ENCODE results near the gene NMNAT2.

Gene NMNAT2

GRCh38 chr1:183385340-183386144 lies 32.6 kb downstream of the NMNAT2 start:
- H3K18ac ChIP-seq (ENCODE audit: low read length) = no peak overlapping the region
- no peak overlapping the region for H3K14ac ChIP-seq (ENCODE audit: low read length)
- H2BK120ac ChIP-seq (ENCODE audit: low read depth, low read length) = no peak overlapping the region
- H3K79me1 ChIP-seq (ENCODE audit: low read depth, low read length) = no peaks in the 10 kb centered on the region
- H4K91ac ChIP-seq (ENCODE audit: low read depth, low read length, poor library complexity) = no peak overlapping the region
- no peaks in the 10 kb centered on the region for H3K36me3 ChIP-seq (replicated peaks in 1 of 2; ENCODE audit: control insufficient read depth in 2 of 2, insufficient read depth in 2 of 2, low read length in 2 of 2)
- H2AK5ac ChIP-seq (ENCODE audit: low read depth, low read length) = no peak overlapping the region
- no peak overlapping the region for H3K4me2 ChIP-seq (ENCODE audit: insufficient read depth, low read length, poor library complexity, severe bottlenecking)
- no peak overlapping the region for H3K9ac ChIP-seq (ENCODE audit: low read depth, low read length, poor library complexity)
- H2BK15ac ChIP-seq (ENCODE audit: low read length) = no peak overlapping the region
- no peak overlapping the region for H2BK5ac ChIP-seq (ENCODE audit: low read length)
- no peak overlapping the region for H3K27ac ChIP-seq (replicated peaks; ENCODE audit: low read length)
- no CpG with 5 or more reads among the region's 6 CpGs for WGBS, 2 donors (ENCODE audit: extremely low coverage in 2 of 2, insufficient read length in 2 of 2, insufficient replicate concordance in 1 of 2)
- H3K4me1 ChIP-seq (ENCODE audit: control insufficient read depth in 2 of 2, insufficient read depth in 1 of 2, low read depth in 1 of 2, low read length in 2 of 2) = peaks cover 2 to 3% of the 10 kb centered on the region in 2 donors
- H2AFZ ChIP-seq (ENCODE audit: low read length) = no peak overlapping the region
- H3K23ac ChIP-seq (ENCODE audit: low read depth, low read length, poor library complexity) = no peak overlapping the region
- H4K8ac ChIP-seq (ENCODE audit: low read depth, low read length) = no peak overlapping the region
- peaks cover 0 to 4% (median 0%) of the 10 kb centered on the region in 3 experiments for H3K27me3 ChIP-seq (ENCODE audit: control insufficient read depth in 3 of 3, insufficient read depth in 3 of 3, low read depth in 1 of 3, low read length in 3 of 3)
- no peak overlapping the region for H2BK12ac ChIP-seq (ENCODE audit: low read length)
- no peak for DNase-seq (ENCODE audit: low spot score)
- no peaks in the 10 kb centered on the region for H3K9me3 ChIP-seq (replicated peaks in 1 of 2; ENCODE audit: control insufficient read depth in 2 of 2, insufficient read depth in 1 of 2, low read depth in 1 of 2, low read length in 2 of 2)
- no peak overlapping the region for H3K4me3 ChIP-seq (ENCODE audit: low read length in 2 of 2)
- no peak overlapping the region for H3K4ac ChIP-seq (ENCODE audit: low read length)

GRCh38 chr1:183379951-183380350 lies 38.2 kb downstream of the NMNAT2 start:
- Histone ChIP-seq H3K18ac (ENCODE audit: low read length) (no peak overlapping the region), H3K27ac (replicated peaks; ENCODE audit: low read length) (no peak overlapping the region)
- no peak for DNase-seq (ENCODE audit: low spot score)

GRCh38 chr1:183375381-183375780 lies 42.8 kb downstream of the NMNAT2 start:
- Histone ChIP-seq H3K4me1 (ENCODE audit: control insufficient read depth in 2 of 2, insufficient read depth in 1 of 2, low read depth in 1 of 2, low read length in 2 of 2) (peaks cover 0 to 4% of the 10 kb centered on the region in 2 donors), H3K23ac (ENCODE audit: low read depth, low read length, poor library complexity) (no peak overlapping the region), H2AFZ (ENCODE audit: low read length) (no peak overlapping the region), H3K4ac (ENCODE audit: low read length) (no peak overlapping the region), H2BK5ac (ENCODE audit: low read length) (no peak overlapping the region), H4K8ac (ENCODE audit: low read depth, low read length) (no peak overlapping the region), H3K9me3 (replicated peaks in 1 of 2; ENCODE audit: control insufficient read depth in 2 of 2, insufficient read depth in 1 of 2, low read depth in 1 of 2, low read length in 2 of 2) (no peaks in the 10 kb centered on the region), H3K4me2 (ENCODE audit: insufficient read depth, low read length, poor library complexity, severe bottlenecking) (no peak overlapping the region), H2BK12ac (ENCODE audit: low read length) (no peak overlapping the region), H3K27ac (replicated peaks; ENCODE audit: low read length) (no peak overlapping the region), H3K9ac (ENCODE audit: low read depth, low read length, poor library complexity) (no peak overlapping the region), H3K14ac (ENCODE audit: low read length) (no peak overlapping the region), H3K4me3 (ENCODE audit: low read length in 2 of 2) (no peak overlapping the region), H2BK15ac (ENCODE audit: low read length) (no peak overlapping the region), H3K79me1 (ENCODE audit: low read depth, low read length) (no peaks in the 10 kb centered on the region), H2BK120ac (ENCODE audit: low read depth, low read length) (no peak overlapping the region), H3K27me3 (ENCODE audit: control insufficient read depth in 3 of 3, insufficient read depth in 3 of 3, low read depth in 1 of 3, low read length in 3 of 3) (no peaks in the 10 kb centered on the region), H3K18ac (ENCODE audit: low read length) (no peak overlapping the region), H3K36me3 (replicated peaks in 1 of 2; ENCODE audit: control insufficient read depth in 2 of 2, insufficient read depth in 2 of 2, low read length in 2 of 2) (no peaks in the 10 kb centered on the region), H2AK5ac (ENCODE audit: low read depth, low read length) (no peak overlapping the region), H4K91ac (ENCODE audit: low read depth, low read length, poor library complexity) (no peak overlapping the region)
- no CpG with 5 or more reads among the region's 2 CpGs for WGBS, 2 donors (ENCODE audit: extremely low coverage in 2 of 2, insufficient read length in 2 of 2, insufficient replicate concordance in 1 of 2)
- DNase-seq (ENCODE audit: low spot score) = no peak

More at GRCh38 chr1:183379951-183380350, 38.2 kb downstream of the NMNAT2 start:
- Histone ChIP-seq H3K14ac (ENCODE audit: low read length) (no peak overlapping the region), H2BK120ac (ENCODE audit: low read depth, low read length) (no peak overlapping the region), H3K27me3 (ENCODE audit: control insufficient read depth in 3 of 3, insufficient read depth in 3 of 3, low read depth in 1 of 3, low read length in 3 of 3) (peaks cover 0 to 4% (median 0%) of the 10 kb centered on the region in 3 experiments), H3K9ac (ENCODE audit: low read depth, low read length, poor library complexity) (no peak overlapping the region), H4K8ac (ENCODE audit: low read depth, low read length) (no peak overlapping the region), H2AK5ac (ENCODE audit: low read depth, low read length) (no peak overlapping the region), H4K91ac (ENCODE audit: low read depth, low read length, poor library complexity) (no peak overlapping the region), H3K4ac (ENCODE audit: low read length) (no peak overlapping the region), H2BK15ac (ENCODE audit: low read length) (no peak overlapping the region), H2BK5ac (ENCODE audit: low read length) (no peak overlapping the region), H3K4me3 (ENCODE audit: low read length in 2 of 2) (no peak overlapping the region), H3K23ac (ENCODE audit: low read depth, low read length, poor library complexity) (no peak overlapping the region), H3K4me2 (ENCODE audit: insufficient read depth, low read length, poor library complexity, severe bottlenecking) (no peak overlapping the region), H3K36me3 (replicated peaks in 1 of 2; ENCODE audit: control insufficient read depth in 2 of 2, insufficient read depth in 2 of 2, low read length in 2 of 2) (no peaks in the 10 kb centered on the region), H3K79me1 (ENCODE audit: low read depth, low read length) (no peaks in the 10 kb centered on the region), H2BK12ac (ENCODE audit: low read length) (no peak overlapping the region), H3K4me1 (ENCODE audit: control insufficient read depth in 2 of 2, insufficient read depth in 1 of 2, low read depth in 1 of 2, low read length in 2 of 2) (no peaks in the 10 kb centered on the region), H3K9me3 (replicated peaks in 1 of 2; ENCODE audit: control insufficient read depth in 2 of 2, insufficient read depth in 1 of 2, low read depth in 1 of 2, low read length in 2 of 2) (no peaks in the 10 kb centered on the region), H2AFZ (ENCODE audit: low read length) (no peak overlapping the region)
- no CpG with 5 or more reads among the region's 2 CpGs for WGBS, 2 donors (ENCODE audit: extremely low coverage in 2 of 2, insufficient read length in 2 of 2, insufficient replicate concordance in 1 of 2)

GRCh38 chr1:183374825-183375224 lies 43.4 kb downstream of the NMNAT2 start:
- H4K91ac ChIP-seq (ENCODE audit: low read depth, low read length, poor library complexity) = no peak overlapping the region
- H4K8ac ChIP-seq (ENCODE audit: low read depth, low read length) = no peak overlapping the region
- no peak overlapping the region for H2AK5ac ChIP-seq (ENCODE audit: low read depth, low read length)
- H3K79me1 ChIP-seq (ENCODE audit: low read depth, low read length) = no peaks in the 10 kb centered on the region
- H2BK15ac ChIP-seq (ENCODE audit: low read length) = no peak overlapping the region
- no peak overlapping the region for H3K14ac ChIP-seq (ENCODE audit: low read length)
- no peak overlapping the region for H3K4me3 ChIP-seq (ENCODE audit: low read length in 2 of 2)
- no peak overlapping the region for H2AFZ ChIP-seq (ENCODE audit: low read length)
- no peak for DNase-seq (ENCODE audit: low spot score)
- H3K36me3 ChIP-seq (replicated peaks in 1 of 2; ENCODE audit: control insufficient read depth in 2 of 2, insufficient read depth in 2 of 2, low read length in 2 of 2) = no peaks in the 10 kb centered on the region
- no peaks in the 10 kb centered on the region for H3K27me3 ChIP-seq (ENCODE audit: control insufficient read depth in 3 of 3, insufficient read depth in 3 of 3, low read depth in 1 of 3, low read length in 3 of 3)
- no peak overlapping the region for H3K4ac ChIP-seq (ENCODE audit: low read length)
- H3K9me3 ChIP-seq (replicated peaks in 1 of 2; ENCODE audit: control insufficient read depth in 2 of 2, insufficient read depth in 1 of 2, low read depth in 1 of 2, low read length in 2 of 2) = no peaks in the 10 kb centered on the region
- no peak overlapping the region for H3K18ac ChIP-seq (ENCODE audit: low read length)
- no peak overlapping the region for H3K9ac ChIP-seq (ENCODE audit: low read depth, low read length, poor library complexity)
- WGBS, 2 donors (ENCODE audit: extremely low coverage in 2 of 2, insufficient read length in 2 of 2, insufficient replicate concordance in 1 of 2) = no CpG with 5 or more reads among the region's 2 CpGs
- H3K23ac ChIP-seq (ENCODE audit: low read depth, low read length, poor library complexity) = no peak overlapping the region
- no peak overlapping the region for H2BK120ac ChIP-seq (ENCODE audit: low read depth, low read length)
- no peak overlapping the region for H2BK5ac ChIP-seq (ENCODE audit: low read length)
- no peak overlapping the region for H3K27ac ChIP-seq (replicated peaks; ENCODE audit: low read length)
- H3K4me2 ChIP-seq (ENCODE audit: insufficient read depth, low read length, poor library complexity, severe bottlenecking) = no peak overlapping the region
- no peak overlapping the region for H2BK12ac ChIP-seq (ENCODE audit: low read length)
- H3K4me1 ChIP-seq (ENCODE audit: control insufficient read depth in 2 of 2, insufficient read depth in 1 of 2, low read depth in 1 of 2, low read length in 2 of 2) = peaks cover 0 to 4% of the 10 kb centered on the region in 2 donors
